GM19438 (cell line): ENCODE data around the gene AGPAT2.
"Not testable (repeated sequence)": the region's sequence is repeated elsewhere in the genome, so short reads cannot be mapped to it uniquely, and the experiment has no call there.

Source experiments
- ATAC-seq: cut with Tn5 transposase; IDR thresholded peaks from one replicate; pipeline ENCODE4 v1.9.1; 2021; ENCODE audit warnings: low read depth; ENCODE audit not compliant: unreplicated experiment

Gene AGPAT2

DNA sequence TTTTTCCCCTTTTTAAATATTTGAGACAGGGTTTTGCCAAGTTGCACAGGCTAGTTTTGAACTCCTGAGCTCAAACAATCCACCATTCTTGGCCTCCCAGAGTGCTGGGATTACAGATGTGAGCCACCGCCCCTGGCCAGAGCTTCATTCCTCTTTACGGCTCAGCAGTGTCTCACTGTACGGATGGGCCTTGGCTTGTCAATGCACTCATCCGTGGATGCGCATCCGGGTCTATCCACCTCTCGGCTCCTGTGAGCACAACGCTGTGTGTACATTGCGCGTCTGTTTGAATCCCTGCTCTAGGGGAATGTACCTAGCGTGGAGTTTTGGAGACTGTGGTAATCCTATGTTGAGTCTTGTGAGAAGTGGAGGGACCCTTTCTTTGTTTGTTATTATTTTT, 35.4 kb downstream of the AGPAT2 start:
- ATAC-seq: no peak

DNA sequence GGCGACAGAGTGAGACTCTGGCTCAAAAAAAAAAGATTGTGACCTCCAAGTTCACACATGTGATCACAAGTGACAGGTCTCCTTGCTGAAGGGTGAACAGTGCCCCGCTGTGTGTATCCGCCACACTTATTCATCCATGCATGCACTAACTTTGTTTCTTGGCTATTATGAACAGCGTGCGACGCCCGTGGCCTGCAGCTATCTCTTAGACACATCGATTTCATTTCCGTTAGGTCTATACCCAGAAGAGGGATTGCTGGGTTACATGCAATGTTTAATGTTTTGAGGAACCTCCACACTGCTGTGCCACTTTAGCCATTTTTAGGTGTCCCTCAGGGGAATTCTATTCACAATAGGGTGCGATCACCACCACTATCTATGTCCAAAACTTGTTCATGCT, 36.6 kb downstream of the AGPAT2 start:
- no peak for ATAC-seq

- ATAC-seq: no peak
Observed at GRCh38 chr9:136650021-136650420, 37.2 kb downstream of the AGPAT2 start.

GRCh38 chr9:136648751-136649150, 38.5 kb downstream of the AGPAT2 start:
- ATAC-seq: no peak

DNA sequence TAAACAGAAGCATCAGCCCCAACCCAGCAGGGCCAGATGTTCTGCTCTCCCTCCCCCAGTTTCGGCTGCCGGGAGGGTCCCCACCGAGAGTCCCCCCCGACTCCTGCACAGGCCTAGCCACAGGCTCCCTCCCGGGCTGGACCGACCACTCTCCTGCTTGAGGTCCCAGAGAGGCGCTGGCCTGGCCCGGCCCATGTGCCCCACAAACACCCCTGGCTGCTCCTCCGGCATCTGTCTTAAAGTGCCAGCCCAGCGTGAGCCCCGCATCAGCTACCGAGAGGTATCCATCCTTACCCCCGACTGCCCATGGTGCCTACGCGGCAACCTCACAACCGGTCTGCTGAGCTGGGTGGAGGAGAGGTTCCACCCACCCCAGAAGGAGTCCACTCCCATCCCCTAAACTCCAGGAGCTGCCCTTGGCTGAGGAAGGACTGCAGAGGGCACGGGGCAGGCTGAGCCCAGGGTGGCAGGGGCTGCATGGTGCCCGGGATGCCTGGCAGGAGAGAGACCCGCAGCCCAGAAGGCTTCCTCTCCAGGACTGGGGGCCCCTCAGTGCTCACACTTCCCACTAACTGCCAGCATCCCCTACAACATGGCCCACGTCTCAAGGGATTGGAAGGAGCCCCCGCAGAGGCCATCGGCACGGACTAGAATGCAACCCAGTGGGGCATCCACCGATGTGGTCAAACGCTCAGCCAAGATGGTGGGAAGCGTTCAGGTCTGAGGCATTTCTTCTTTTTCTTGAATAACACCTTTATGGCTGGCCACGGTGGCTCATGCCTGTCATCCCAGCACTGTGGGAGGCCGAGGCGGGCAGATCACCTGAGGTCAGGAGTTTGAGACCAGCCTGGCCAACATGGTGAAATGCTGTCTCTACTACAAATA, 40.2 kb downstream of the AGPAT2 start:
- ATAC-seq: no peak

- ATAC-seq: no peak
Observed at GRCh38 chr9:136645903-136646754, 41.1 kb downstream of the AGPAT2 start.

DNA sequence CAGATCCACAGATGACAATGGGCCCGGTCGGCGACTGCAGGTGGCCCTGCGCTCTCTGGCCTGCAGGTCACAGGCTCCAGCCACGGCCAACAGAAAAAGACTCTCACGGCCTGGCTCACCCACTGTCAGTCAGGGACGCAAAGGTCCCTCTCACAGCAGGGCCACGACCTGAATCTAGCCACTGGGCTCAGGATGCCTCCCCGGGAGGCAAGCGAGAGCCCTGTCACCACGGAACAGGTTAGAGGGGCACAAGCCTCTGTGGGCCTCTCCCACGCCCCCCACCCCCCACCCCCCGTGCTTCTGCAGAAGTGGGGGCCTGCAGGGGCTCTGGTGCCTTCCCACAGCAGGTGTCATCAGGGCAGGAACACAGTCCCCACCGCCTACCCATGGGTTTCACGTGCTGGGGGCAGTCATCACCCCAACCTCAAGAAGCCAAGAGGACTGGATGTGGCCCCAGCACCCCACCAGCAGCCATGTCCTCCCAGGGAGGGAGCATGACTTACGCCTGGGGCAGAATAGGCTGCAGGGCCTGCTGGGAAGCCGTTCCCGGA, 41.8 kb downstream of the AGPAT2 start:
- ATAC-seq: no peak

DNA sequence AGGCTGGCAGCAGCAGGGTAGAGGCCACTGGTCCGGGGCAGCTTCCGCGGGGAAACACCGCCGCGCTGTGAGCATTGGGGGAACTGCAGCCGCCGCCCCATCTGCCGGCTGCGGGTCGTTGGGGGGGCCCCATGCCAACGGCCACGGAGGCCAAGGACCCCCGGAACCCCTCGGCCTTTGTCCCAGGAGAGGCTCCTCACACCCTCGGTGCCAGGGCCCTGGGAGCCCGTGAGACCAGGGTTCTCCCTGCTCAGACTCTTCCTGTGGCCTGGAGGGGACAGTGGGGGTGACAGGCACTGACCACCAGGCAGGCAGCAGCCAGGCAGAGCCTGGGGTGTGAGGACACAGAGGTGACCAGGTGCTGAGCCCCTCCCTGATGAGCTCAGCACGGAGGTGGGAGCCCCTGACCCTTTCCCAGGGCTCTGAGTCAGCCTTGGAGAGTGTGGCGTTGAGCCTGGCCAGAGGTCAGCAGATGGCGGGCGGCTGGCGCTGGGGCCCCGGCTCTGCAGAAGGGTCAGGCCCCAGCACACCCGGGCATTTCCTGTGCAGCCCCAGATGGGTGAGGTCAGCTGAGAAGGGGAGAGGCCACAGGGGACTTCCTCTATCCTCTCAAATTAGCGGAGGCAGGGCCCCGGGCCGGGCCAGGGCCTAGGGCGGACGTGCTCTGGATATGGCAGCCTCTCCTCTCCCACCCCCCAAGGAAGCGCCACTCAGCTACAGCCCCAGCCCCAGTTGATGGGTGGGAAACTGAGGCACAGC, 42.5 kb downstream of the AGPAT2 start:
- no peak for ATAC-seq

GRCh38 chr9:136644343-136644592, 43.0 kb downstream of the AGPAT2 start:
- ATAC-seq: no peak

GRCh38 chr9:136643596-136644342, 43.5 kb downstream of the AGPAT2 start:
- ATAC-seq: no peak

GRCh38 chr9:136642439-136642921, 44.8 kb downstream of the AGPAT2 start:
- ATAC-seq: no peak

- no peak for ATAC-seq
Observed at GRCh38 chr9:136640171-136641111, 46.8 kb downstream of the AGPAT2 start.

DNA sequence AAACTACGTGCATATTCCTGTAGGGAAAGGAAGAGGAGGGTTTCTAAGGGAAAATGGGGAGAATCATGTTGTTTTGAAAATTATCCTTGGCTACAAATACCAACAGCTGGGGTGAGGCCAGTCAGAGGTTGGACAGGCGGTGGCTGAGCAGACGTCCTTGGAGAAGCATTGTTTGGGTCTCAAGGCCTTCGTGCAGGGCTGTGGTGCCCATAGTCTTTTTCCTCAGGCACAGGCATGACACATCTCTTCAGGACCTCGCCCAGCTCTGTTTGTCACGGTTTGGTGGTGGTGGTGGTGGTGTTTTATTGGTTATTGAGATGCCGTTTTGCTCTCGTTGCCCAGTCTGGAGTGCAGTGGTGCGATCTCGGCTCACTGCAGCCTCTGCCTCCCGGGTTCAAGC, 52.4 kb downstream of the AGPAT2 start:
- ATAC-seq: no peak

GRCh38 chr9:136632491-136633106, 54.7 kb downstream of the AGPAT2 start:
- ATAC-seq: not testable (repeated sequence)

GRCh38 chr9:136632072-136632471, 55.2 kb downstream of the AGPAT2 start:
- not testable (repeated sequence) for ATAC-seq

- ATAC-seq: no peak
Observed at GRCh38 chr9:136631038-136632000, 55.9 kb downstream of the AGPAT2 start.

DNA sequence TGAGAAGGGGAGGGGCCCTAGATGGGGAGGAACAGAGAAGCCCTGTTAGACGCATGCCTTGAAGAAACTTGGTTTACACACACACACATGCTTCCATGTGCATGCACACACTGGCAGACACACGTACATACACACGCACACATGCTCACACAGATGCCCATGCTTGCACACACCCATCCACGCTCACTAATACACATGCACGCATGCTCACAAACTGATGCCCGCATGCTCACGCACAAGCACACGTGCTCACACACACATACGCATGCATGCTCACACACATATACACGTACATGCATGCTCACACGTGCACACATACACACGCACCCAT, 56.6 kb downstream of the AGPAT2 start:
- ATAC-seq: no peak
